ENCODE measurements around the gene ERN1. TPM values are rescaled to one million over a fixed set of nuclear protein-coding genes. Genes with fewer than 3 reads are reported as not detected.
A peak's percentile ranks its signal among the peaks of the same experiment; 100 is the strongest.

Gene ERN1
- total RNA-seq, 2 donors from 2014 or later: 9.0 to 13.7 TPM

DNA sequence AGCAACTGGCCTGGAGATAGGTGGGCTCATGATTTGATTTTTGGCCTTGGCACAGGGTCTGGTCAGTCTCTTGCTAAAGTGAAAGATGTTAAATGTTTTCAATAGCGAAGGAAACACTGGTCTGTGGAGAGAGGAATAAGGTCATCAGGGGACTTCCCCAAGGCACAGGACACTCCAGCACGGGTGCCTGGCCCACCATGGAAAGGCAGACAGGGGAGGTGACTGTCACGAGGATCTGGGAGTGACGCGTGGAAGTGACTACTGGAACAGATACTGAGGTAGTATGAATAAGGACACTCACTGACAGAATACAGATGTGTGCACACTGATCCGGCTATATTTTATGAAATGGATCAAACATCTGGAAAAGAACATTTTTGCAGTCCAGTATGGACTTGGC lies 92.8 kb downstream of the ERN1 start:
- Mint-ChIP-seq H3K4me1 (peaks cover 10% of the 10 kb centered on the region), H3K4me3 (no peak overlapping the region), H3K9me3 (no peaks in the 10 kb centered on the region), H3K36me3 (ENCODE audit: low read depth) (peaks cover 7% of the 10 kb centered on the region), H3K27ac (no peak overlapping the region), H3K27me3 (ENCODE audit: insufficient read depth) (no peaks in the 10 kb centered on the region)
- TF ChIP-seq, protein P1, sequence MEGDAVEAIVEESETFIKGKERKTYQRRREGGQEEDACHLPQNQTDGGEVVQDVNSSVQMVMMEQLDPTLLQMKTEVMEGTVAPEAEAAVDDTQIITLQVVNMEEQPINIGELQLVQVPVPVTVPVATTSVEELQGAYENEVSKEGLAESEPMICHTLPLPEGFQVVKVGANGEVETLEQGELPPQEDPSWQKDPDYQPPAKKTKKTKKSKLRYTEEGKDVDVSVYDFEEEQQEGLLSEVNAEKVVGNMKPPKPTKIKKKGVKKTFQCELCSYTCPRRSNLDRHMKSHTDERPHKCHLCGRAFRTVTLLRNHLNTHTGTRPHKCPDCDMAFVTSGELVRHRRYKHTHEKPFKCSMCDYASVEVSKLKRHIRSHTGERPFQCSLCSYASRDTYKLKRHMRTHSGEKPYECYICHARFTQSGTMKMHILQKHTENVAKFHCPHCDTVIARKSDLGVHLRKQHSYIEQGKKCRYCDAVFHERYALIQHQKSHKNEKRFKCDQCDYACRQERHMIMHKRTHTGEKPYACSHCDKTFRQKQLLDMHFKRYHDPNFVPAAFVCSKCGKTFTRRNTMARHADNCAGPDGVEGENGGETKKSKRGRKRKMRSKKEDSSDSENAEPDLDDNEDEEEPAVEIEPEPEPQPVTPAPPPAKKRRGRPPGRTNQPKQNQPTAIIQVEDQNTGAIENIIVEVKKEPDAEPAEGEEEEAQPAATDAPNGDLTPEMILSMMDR (conservative IDR thresholded peaks at IDR 0.05): no peak
- no peaks in the 10 kb centered on the region for H3K9me3 ChIP-seq (ENCODE audit: control insufficient read depth, low read length)
- H3K27ac ChIP-seq (ENCODE audit: low read depth, low read length): no peak overlapping the region
- H3K36me3 ChIP-seq (ENCODE audit: control insufficient read depth, insufficient read depth, low read length): no peaks in the 10 kb centered on the region
- no peaks in the 10 kb centered on the region for H3K27me3 ChIP-seq (ENCODE audit: control insufficient read depth, insufficient read depth, low read length, poor library complexity, severe bottlenecking)
- peak; percentile 34 for DNase-seq
- no peak overlapping the region for H3K4me3 ChIP-seq (ENCODE audit: low read length)
- H3K9ac ChIP-seq (ENCODE audit: extremely low read depth, low read length, poor library complexity, severe bottlenecking): no peak overlapping the region
- H3K4me1 ChIP-seq (ENCODE audit: control insufficient read depth, insufficient read depth, low read length): peaks cover 3% of the 10 kb centered on the region
- WGBS, 2 experiments (ENCODE audit: insufficient coverage in 1 of 2, insufficient read length in 1 of 2): 92 to 97% methylated on average over 6 of the region's 6 CpGs

DNA sequence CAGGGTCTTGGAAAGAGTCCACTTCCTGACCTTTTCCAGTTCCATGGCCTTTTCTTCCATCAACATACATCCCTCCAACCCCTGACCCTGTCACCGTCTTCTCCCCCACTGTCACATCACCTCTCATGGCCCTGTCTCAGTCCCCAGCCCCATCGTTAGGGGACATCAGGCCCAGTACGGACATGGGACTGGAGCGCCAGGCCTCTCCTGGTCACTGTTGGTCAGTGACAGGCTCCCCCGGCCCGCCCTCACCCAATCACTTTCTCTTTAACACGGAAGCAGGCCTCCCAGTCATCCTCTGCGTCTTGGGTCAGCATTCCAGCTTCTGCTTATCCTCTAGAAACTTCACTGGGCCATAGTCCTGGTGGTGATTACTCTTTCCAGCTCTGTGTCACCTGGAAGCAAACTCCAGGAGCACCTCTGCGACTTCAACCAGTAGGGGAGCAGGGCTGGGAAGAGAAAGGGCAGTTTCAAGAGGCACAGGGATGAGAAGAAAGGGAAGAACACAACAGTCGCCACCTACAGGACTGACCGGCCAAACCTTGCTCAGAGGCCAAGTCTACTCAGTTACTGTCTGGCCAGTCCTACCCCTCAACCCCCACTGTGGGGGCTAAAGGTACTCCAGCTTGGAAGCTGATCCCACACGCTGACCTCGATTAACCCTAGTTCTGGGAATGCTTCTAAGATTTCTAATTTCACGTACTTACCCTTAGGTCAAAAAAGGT lies 93.6 kb downstream of the ERN1 start:
- Mint-ChIP-seq H3K4me3 (no peak overlapping the region), H3K36me3 (ENCODE audit: low read depth) (peaks cover 4% of the 10 kb centered on the region), H3K27ac (peak overlapping the region; percentile 81), H3K9me3 (no peaks in the 10 kb centered on the region), H3K27me3 (ENCODE audit: insufficient read depth) (no peaks in the 10 kb centered on the region), H3K4me1 (peaks cover 10% of the 10 kb centered on the region)
- H3K27me3 ChIP-seq (ENCODE audit: control insufficient read depth, insufficient read depth, low read length, poor library complexity, severe bottlenecking): no peaks in the 10 kb centered on the region
- H3K9me3 ChIP-seq (ENCODE audit: control insufficient read depth, low read length): no peaks in the 10 kb centered on the region
- peaks cover 3% of the 10 kb centered on the region for H3K4me1 ChIP-seq (ENCODE audit: control insufficient read depth, insufficient read depth, low read length)
- TF ChIP-seq, protein P1 (conservative IDR thresholded peaks at IDR 0.05): peak; percentile 78
- H3K9ac ChIP-seq (ENCODE audit: extremely low read depth, low read length, poor library complexity, severe bottlenecking): no peak overlapping the region
- WGBS, 2 experiments (ENCODE audit: insufficient coverage in 1 of 2, insufficient read length in 1 of 2): 84 to 97% methylated on average over 6 to 14 of the region's 14 CpGs
- peak; percentile 94 for DNase-seq
- no peak overlapping the region for H3K27ac ChIP-seq (ENCODE audit: low read depth, low read length)
- no peaks in the 10 kb centered on the region for H3K36me3 ChIP-seq (ENCODE audit: control insufficient read depth, insufficient read depth, low read length)
- no peak overlapping the region for H3K4me3 ChIP-seq (ENCODE audit: low read length)

DNA sequence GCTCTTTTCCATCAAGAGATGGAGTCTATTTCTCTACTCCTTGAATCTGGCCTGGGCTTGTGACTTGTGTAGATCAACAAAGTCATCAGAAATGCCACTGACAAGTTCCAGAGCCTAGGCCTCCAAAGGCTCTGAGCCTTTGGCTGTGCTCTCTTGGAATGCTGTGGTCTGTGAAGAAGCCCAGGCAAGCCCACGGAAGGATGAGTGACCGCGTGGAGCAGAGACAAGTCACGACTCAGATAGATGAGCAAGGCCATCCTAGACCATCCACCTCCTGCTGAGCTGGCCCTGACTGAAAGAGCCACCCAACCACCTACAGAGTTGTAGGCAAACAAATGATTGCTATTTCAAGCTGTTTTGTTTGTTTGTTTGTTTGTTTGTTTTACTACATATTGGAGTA lies 97.9 kb downstream of the ERN1 start:
- peaks cover 7% of the 10 kb centered on the region for H3K4me1 Mint-ChIP-seq
- TF ChIP-seq, protein P1 (conservative IDR thresholded peaks at IDR 0.05): no peak
- no peaks in the 10 kb centered on the region for H3K36me3 Mint-ChIP-seq (ENCODE audit: low read depth)
- H3K9ac ChIP-seq (ENCODE audit: extremely low read depth, low read length, poor library complexity, severe bottlenecking): no peak overlapping the region
- peaks cover 2% of the 10 kb centered on the region for H3K27me3 Mint-ChIP-seq (ENCODE audit: insufficient read depth)
- WGBS, 2 experiments (ENCODE audit: insufficient coverage in 1 of 2, insufficient read length in 1 of 2): 81 to 83% methylated on average over 4 of the region's 4 CpGs
- no peak overlapping the region for H3K4me3 Mint-ChIP-seq
- no peak overlapping the region for H3K4me3 ChIP-seq (ENCODE audit: low read length)
- no peak overlapping the region for H3K27ac ChIP-seq (ENCODE audit: low read depth, low read length)
- DNase-seq: peak; percentile 54
- H3K9me3 ChIP-seq (ENCODE audit: control insufficient read depth, low read length): no peaks in the 10 kb centered on the region
- no peaks in the 10 kb centered on the region for H3K27me3 ChIP-seq (ENCODE audit: control insufficient read depth, insufficient read depth, low read length, poor library complexity, severe bottlenecking)
- H3K27ac Mint-ChIP-seq: no peak overlapping the region
- H3K9me3 Mint-ChIP-seq: no peaks in the 10 kb centered on the region
- H3K4me1 ChIP-seq (ENCODE audit: control insufficient read depth, insufficient read depth, low read length): peaks cover 3% of the 10 kb centered on the region
- no peaks in the 10 kb centered on the region for H3K36me3 ChIP-seq (ENCODE audit: control insufficient read depth, insufficient read depth, low read length)
